HG03139 (cell line): ENCODE data around the gene GTF2H2C.
A peak's percentile ranks its signal among the peaks of the same experiment; 100 is the strongest.
"Not testable (repeated sequence)": the region's sequence is repeated elsewhere in the genome, so short reads cannot be mapped to it uniquely, and the experiment has no call there.

Experiments used
- ATAC-seq: cut with Tn5 transposase; IDR thresholded peaks from one replicate; pipeline ENCODE4 v1.9.1; 2021; ENCODE audit not compliant: unreplicated experiment

The GTF2H2C gene

DNA sequence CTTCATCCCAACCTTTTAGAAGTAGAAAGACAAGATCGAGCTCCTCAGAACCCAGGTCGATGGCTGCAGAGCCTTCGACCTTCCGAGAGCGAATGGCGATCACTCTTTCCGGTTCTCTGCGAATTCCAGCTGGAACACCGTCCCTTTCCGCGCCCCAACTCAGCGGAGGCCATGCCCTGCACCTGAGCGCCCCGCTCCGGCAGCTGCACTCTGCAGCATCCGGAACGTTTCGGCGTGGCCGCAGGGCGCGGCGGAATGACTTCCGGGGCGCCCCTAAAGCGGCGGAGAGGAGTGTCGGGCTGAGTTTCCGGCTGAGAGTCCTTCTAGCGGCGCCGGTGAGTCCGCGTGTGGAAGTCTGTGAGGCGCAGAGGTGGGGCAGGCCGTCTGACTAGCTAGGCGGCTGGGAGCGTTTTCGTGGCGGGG, at the start of gene GTF2H2C:
Gene GTF2H2C, plus strand, starts transcription at position 284 of the 423 bp plus-strand sequence. CDS start 4,942 bp downstream, outside the sequence.
- ATAC-seq: peak; percentile 97

DNA sequence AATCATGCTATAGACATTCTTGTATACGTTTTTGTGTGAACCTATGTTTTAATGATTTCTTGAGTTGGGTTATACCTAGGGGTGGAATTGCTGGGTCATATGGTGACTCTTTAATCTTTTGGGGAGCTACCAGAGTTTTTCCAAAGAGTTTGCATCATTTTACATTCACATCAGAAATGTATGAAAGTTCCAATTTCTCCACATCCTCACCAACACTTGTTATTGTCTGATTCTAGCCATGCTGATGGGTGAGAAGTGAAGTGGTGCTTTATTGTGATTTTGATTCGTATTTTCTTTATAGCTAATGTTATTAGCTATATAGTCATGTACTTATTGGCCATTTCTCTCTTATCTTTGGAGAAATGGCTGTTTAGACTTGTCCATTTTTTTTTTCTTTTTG, 49.3 kb upstream of the GTF2H2C start:
- ATAC-seq: no peak

DNA sequence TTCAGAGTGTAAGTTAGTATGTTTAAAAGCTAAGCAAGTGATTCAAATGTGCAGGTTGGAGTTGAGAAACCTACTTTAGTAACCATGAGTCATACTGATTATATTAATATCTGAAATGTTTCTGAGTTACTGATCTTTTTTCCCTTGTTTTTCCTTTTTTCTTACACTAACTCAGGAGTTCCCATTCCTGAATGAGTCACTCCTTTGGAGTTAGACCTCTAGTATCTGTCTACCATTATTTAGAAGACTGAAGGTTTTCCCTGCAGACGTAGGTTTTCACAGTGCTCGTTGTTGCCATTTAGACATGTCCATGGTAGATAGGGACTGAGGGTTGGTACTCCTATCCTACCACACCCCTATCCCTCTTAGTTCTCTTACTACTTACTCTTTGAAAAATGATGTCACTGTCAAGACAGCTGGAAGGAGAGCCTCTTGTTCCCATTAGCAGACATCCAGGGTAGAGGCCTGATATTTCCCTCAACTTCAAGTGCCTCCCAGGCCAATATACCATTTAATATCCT, 47.2 kb upstream of the GTF2H2C start:
- ATAC-seq: no peak

DNA sequence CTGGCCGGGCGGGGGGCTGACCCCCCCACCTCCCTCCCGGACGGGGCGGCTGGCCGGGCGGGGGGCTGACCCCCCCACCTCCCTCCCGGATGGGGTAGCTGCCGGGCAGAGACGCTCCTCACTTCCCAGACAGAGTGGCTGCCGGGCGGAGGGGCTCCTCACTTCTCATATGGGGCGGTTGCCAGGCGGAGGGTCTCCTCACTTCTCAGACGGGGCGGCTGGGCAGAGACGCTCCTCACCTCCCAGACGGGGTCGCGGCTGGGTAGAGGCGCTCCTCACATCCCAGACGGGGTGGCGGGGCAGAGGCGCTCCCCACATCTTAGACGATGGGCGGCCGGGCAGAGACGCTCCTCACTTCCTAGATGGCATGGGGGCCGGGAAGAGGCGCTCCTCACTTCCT, 44.4 kb upstream of the GTF2H2C start:
- ATAC-seq: not testable (repeated sequence)

DNA sequence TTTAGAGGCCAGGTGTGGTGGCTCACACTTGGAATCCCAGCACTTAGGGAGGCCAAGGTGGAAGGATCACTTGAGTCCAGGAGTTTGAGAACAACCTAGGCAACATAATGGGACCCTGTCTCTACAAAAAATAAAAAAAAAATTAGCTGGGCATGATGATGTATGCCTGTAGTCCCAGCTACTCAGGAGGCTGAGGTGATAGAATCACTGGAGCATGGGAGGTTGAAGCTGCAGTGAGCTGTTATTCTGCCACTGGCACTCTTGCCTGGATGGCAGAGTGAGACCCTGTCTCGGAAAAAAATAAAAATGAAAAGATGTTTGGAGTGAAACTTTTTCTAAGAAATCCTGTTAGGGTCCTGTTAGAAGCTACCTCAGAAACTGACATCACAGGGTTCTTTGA, 43.2 kb upstream of the GTF2H2C start:
- no peak for ATAC-seq

DNA sequence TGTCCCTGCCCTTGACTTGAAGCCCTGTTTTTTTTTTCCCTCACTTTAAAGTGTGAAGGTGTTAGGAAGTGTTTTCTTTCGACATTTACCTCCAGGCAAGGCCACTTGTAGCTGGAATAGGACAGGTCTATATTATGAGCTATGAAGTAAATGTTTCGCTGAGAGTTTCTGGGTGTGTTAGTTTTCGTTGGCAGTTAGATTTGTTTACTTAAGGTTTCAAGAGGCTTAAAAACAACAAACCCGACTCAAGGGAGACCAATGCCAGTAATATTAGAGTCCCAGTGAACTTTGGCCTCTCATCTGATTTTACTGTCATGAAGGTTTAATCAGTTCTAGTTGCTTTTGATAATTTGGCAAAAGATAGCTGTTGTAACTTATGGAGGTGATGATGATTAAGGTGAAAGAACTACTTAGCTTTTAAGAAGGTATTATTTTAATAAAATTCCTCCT, 42.2 kb upstream of the GTF2H2C start:
- no peak for ATAC-seq

DNA sequence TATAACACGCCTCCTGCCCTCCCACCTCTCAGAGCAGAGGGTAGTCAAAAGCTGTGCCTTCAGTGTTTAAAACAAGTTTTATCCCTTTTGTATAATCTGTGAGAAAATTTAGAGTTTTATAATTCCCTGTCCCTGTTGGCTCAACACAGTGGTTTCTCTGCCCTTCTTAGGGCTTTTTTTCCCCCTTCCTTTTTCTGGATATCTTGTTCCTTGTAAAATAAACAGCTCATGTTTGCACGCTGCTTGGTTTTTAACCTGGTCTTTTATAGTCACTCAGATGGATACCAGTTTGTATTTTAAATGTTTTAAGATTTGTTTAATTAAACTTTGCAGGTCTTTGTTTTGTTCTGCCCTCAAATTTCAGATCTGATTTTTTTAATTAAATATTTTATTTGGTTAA, 40.7 kb upstream of the GTF2H2C start:
- no peak for ATAC-seq

DNA sequence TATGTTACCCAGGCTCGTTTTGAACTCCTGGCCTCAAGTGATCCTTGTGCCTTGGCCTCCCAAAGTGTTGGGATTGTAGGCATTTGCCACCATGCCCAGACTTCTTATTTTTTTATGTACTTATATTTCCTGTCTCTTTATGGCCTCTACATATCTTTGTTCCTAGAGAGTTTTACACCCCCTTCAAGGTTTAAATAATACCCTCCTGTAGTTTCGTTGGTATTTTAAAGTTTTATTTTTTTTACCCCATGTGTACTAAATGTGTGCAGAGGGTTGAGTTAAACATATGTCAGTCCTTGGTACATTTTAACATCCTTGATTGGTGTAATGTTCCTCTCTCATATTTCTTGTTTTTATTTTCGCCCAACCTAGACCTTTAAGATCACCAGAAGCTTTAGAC, 38.0 kb upstream of the GTF2H2C start:
- no peak for ATAC-seq

DNA sequence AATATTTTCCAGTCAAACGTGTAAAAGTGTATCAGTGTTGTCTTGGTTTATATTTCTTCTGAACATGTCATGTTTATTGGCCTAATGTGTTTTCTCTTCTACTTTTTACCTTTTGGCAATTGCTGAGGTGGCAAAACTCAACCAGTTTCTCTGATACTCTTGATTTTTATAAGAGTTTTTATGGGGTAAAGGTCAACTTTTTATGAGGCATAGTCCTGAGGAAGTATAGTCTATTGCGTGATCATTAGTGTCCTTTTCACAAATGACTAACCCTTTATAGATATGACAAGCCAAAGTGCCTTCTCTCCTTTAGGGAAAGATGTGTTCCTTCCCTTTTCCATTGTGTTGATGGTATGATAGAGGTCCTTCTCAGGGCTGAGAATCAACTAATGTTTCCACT, 34.5 kb upstream of the GTF2H2C start:
- ATAC-seq: no peak

DNA sequence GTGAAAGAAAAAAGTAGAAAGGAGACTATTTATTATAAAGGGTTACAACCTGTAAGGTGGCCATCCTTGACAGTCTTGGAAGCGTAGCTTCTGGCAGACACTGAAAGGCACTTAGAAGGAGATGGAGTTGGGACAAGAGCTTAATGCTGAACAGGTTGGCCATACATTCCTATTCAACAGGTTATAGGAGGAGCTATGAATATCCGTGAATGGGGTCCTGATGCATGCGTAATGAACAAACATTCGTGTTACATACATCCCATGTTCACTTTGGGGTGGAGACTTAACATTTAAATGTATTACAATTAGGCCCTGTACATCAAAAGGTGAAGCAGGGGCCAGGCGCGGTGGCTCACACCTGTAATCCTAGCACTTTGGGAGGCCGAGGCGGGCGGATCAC, 33.3 kb upstream of the GTF2H2C start:
- no peak for ATAC-seq

DNA sequence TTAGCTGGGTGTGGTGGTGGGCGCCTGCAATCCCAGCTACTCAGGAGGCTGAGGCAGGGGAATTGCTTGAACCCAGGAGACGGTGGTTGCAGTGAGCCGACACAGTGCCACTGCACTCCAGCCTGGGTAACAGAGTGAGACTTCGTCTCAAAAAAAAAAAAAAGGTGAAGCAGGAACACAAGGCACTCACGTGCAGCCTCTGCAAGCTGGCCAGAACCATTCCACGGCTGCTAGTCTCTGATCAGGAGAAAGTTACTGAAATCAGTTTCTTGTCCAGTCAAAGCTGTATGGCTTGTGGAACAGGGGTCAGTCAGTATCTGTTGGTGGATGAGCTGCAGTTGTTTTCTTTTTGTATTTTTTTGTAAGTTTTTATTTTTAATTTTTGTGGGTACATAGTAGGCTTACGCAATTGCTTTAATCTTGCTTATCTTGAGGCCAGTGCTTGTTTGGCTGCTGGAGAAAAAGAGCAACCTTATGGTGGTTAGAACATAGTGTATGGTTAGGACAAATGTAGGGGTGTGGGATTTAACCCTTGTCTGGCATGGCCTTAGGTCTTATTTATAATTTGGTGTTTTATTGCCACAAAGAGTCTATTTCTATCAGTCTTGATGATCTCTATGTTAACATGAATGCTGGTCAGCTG, 32.7 kb upstream of the GTF2H2C start:
- ATAC-seq: no peak

DNA sequence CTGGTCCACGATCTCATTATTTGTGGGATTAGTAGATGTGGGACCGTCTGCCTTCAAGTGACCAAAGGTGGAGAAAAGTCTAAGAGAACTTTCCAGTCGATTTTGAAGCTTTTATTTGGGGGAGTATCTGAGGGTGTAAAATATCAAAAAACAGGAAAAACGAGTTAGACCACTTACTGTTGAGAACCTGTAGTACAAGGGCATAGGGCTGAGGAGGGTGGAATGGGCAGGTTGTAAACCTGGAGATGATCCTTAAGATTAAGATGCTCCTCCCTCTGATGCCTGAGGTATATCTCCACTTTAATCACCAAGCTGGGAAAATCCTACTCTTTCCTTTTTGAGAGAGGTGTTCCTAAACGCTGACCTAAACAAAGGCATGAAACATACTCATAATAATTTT, 32.0 kb upstream of the GTF2H2C start:
- no peak for ATAC-seq

DNA sequence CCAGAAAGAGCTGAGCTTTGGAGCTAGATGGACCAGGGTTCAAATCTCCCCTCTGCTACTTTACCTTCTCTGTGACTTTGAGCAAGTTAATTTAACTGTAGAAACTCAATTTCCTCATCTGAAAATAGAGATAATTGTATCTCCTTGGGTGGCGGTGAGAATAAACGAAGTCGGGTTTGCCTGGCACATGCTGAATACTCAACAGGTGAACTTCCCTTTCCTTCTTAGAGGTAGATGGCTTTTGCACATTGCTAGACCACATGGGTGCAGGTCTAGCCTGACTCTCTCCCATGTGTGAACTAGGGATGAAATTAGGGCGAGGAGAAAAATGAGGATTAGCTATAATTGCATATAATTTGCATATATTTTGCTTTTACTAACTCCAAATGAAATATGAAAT, 31.4 kb upstream of the GTF2H2C start:
- no peak for ATAC-seq

DNA sequence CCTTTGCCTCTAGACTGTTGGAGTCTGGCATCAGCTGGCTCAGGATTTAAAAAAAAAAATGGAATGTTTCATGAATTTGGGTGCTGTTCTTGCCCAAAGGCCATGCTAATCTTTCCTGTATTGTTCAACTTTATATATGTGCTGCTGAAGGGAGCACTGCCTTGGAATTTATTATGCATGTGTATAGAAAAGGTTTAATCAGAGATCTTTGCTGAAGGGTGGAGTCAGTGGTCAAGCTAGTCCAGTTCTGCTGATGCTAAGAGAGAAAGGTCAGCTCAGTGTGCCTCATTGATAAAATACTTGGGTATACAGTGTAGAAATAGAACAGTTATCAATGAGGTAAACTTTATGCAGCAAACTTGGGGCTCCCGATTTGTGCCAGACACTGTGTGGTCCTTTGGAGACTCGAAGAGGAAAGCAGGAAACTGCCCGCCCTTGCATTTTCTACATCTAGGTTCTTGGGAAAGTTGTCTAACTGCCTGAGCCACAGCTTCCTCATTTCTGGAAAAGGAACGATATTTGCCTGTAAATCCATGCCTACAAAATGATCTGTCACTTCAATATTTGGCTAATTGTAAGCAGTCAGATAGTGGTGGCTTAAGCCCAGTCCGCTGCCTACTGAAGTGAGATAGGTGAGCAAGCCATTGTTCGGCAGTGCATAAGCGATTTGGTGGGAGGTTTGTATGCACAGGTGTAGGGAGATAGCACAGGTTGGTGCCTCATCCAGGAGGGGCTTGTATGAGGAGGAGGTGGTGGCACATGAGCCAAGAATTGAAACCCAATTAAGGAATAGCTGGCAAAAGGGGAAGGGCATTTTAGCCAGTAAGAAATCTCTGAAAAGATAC, 29.2 kb upstream of the GTF2H2C start:
- ATAC-seq: no peak

DNA sequence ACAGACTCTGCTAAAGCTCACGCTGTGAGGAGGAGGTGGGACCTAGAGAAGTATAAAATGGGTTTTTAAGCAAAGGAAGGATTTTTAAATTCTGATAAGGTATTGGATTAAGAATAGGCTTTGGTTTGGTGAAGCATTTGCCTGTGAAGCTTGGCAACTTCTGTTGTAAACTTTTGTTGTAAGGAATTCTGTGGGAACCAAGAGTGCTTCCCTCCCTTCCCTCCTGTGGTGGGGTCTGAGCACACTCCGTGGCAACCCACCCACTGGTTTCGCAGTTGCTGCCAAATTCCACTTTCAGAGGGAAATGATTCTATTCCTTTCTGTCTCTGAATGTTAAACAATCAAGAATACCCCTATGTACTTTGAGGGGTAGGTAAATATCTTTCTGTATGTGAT, 28.6 kb upstream of the GTF2H2C start:
- no peak for ATAC-seq

DNA sequence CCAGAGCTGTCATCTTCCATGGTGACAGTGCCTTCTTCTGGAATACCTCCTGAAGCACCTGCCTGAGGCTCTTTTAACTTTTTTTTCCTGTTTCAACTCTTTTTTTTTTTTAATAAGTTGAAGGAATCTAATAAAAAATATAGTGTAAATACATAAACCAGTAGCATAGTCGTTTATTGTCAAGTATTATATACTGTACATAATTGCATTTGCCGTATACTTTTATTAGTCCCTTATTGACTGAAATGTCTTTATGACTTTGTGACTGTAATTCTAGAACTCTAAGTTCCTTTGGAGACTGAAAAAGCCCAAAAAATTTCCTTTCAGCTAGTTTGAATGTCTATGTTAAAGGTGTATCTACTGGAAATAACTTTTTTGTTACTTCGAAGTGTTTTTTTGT, 22.1 kb upstream of the GTF2H2C start:
- ATAC-seq: not testable (repeated sequence)

DNA sequence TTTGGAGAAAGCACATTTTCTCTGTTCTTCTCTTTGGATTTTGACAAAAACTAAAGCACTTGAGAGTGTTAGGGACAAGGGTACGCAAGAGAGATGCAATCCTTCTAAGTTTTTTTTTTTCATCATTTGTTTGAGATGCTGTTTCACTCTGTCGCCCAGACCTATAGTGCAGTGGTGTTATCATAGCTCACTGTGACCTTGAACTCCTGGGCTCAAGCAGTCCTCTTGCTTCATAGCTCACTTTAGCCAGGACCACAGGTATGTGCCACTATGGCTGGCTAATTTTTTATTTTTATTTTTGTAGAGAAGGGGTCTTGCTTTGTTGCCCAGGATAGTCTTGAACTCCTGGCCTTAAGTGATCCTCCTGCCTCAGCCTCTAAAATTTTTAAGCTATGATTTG, 21.3 kb upstream of the GTF2H2C start:
- ATAC-seq: not testable (repeated sequence)

DNA sequence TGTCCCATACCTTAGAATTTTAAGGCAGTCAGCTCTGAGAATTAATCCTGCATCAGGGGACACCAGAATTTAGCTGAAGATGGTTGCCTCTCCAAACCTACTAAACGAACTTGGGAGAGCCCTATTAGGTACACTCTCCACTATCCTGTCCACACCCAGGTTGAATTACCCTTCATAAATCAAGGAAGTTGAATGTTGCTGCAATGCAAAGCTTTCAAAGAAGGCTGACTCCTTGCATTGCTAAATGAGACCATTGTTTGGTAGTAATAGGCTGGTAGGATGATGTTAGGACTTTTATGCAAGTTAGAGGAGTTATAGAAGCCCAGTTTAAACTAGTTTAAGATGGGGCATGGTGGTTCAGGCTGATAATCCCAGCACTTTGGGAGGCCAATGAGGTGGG, 18.6 kb upstream of the GTF2H2C start:
- ATAC-seq: not testable (repeated sequence)

DNA sequence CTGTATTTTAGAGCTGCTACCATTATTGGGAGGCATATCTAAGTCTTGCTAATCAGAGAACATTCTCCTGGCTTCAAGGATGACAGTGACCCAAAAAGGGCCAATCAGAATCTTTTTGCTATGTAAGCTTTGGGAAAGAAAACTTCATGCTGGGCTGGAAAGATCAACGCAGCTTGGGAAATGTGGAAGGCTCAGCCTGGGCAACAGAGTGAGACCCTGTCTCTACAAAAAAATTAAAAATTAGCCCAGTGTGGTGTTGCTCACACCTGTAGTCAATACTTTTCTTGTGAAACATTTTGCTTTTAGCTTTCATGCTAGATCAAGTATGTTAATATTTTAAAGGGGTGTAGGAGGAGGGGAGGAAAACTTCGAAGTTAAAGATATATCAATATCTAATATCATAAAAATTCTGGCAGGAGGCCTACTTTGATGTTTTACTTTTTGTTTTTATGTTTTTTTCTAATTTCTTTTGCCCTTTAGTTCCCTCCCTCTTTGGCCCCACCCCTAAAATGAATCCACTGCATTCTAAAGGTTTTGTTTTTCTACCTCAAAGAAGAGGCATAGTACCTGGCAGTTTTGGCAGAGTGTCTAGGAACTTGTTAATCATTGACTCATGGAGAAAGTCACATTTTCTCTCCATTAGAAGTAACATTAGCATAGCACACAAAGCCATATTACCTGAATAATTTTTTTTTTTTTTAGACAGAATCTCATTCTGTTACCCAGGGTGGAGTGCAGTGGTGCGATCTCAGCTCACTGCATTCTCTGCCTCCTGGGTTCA, 17.0 kb upstream of the GTF2H2C start:
- ATAC-seq: not testable (repeated sequence)

DNA sequence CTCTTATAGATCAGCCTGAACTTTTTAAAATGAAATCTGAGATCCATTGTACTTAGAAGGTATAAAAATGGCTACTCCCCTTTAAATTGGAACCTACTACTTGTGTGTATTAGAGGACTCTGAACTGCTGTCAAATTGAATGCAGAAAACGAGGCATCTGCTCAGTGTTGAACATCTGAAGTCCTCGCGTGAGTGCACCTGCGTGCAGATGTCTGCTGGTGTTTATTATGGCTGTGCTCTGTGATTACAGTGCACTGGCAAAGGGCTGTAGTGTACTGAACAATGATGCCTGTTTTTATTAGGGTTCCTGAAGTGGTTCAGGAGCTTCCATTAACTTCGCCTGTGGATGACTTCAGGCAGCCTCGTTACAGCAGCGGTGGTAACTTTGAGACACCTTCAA, 15.4 kb upstream of the GTF2H2C start:
- ATAC-seq: not testable (repeated sequence)
